GM12865 (cell line): Measurements from ENCODE around the gene NAIF1.

Source experiments
- DNase-seq: peaks from one replicate; pipeline ENCODE4 v3.0.0; 2010; ENCODE audit warnings: low read depth
- H3K4me3 ChIP-seq: 2 replicates; pipeline ENCODE4 v1.5.1; 2011; ENCODE audit warnings: mild to moderate bottlenecking, low read depth, low read length, control low read depth
- TF ChIP-seq, protein P1 (sequence below): IDR thresholded peaks from 2 replicates; pipeline ENCODE4 v1.5.1; 2011; ENCODE audit warnings: low read length, control low read depth, low read depth, inconsistent platforms; ENCODE audit not compliant: insufficient read depth; ENCODE audit errors: missing control alignments

NAIF1 gene

DNA sequence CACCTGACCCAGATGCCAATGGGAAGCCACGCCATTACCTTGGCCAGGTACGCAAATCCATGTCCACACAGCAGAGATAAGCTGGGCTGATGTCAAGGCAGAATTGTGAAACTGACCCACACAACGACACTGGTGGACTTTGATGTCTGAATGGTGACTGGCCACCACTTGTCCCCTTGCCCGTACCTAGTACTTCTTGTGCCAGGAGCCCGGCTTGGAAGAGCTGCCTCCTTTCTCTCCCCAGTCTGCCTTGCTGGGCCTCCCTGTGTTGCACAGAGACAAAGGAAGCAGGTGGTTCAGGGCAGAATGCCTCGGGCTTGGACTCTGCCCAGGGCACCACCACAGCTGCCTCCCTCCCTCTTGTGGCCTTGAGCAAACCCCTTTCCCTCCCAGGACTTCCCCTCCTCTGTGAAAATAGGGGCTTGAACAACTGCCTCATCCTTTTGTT lies 37.1 kb upstream of the NAIF1 start:
- no peak overlapping the region for H3K4me3 ChIP-seq
- no peak for DNase-seq
- TF ChIP-seq, protein P1, sequence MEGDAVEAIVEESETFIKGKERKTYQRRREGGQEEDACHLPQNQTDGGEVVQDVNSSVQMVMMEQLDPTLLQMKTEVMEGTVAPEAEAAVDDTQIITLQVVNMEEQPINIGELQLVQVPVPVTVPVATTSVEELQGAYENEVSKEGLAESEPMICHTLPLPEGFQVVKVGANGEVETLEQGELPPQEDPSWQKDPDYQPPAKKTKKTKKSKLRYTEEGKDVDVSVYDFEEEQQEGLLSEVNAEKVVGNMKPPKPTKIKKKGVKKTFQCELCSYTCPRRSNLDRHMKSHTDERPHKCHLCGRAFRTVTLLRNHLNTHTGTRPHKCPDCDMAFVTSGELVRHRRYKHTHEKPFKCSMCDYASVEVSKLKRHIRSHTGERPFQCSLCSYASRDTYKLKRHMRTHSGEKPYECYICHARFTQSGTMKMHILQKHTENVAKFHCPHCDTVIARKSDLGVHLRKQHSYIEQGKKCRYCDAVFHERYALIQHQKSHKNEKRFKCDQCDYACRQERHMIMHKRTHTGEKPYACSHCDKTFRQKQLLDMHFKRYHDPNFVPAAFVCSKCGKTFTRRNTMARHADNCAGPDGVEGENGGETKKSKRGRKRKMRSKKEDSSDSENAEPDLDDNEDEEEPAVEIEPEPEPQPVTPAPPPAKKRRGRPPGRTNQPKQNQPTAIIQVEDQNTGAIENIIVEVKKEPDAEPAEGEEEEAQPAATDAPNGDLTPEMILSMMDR: no peak

DNA sequence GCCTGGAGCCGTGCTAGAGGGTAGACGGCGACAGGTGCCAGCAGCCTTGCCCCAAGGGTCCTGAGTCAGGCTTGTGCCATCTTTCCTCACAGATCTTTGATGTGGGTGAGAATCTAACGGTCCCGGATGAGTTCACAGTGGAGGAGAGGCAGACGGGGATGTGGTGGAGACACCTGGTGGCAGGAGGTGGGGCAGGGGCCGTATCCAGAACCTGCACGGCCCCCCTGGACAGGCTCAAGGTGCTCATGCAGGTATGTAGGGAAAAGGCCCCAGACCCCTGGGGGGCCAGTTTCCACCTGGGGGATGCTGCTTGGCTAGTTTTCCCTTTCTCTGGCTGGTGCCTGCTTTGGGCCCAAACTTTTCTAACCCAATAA lies 36.5 kb upstream of the NAIF1 start:
- no peak overlapping the region for H3K4me3 ChIP-seq
- TF ChIP-seq, protein P1: no peak
- DNase-seq: no peak

- H3K4me3 ChIP-seq: no peak overlapping the region
- TF ChIP-seq, protein P1: no peak
- DNase-seq: no peak
Observed at GRCh38 chr9:128102861-128103588, 35.9 kb upstream of the NAIF1 start.

DNA sequence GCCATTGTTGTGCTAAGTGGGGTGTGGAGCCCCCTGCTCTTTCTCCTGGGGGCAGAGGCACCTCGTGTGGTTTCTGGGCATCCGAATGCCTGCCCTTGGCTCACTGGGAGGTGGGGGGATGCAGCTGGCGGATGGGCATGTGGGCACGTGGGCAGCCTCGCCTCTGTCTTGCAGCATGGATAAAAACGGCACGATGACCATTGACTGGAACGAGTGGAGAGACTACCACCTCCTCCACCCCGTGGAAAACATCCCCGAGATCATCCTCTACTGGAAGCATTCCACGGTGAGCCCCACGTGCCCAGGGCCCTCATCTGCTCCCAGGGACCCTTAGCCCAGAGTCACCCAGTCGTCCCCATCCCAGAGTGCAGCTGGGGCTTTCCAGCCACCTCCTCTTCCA lies 35.1 kb upstream of the NAIF1 start:
- TF ChIP-seq, protein P1: no peak
- H3K4me3 ChIP-seq: no peak overlapping the region
- no peak for DNase-seq

GRCh38 chr9:128101690-128102089 lies 34.6 kb upstream of the NAIF1 start:
- TF ChIP-seq, protein P1: no peak
- H3K4me3 ChIP-seq: no peak overlapping the region
- DNase-seq: no peak

- no peak for DNase-seq
- TF ChIP-seq, protein P1: no peak
- H3K4me3 ChIP-seq: no peak overlapping the region
Observed at GRCh38 chr9:128101231-128101661, 34.1 kb upstream of the NAIF1 start.

- H3K4me3 ChIP-seq: no peak overlapping the region
- TF ChIP-seq, protein P1: no peak
- no peak for DNase-seq
Observed at GRCh38 chr9:128100581-128100980, 33.5 kb upstream of the NAIF1 start.
